Neural progenitor cell (in vitro differentiated cells): ENCODE data around the gene CCSER2.

Source experiments
- CTCF ChIP-seq: fragments of 200-600 bp; sonication (generic); IDR thresholded peaks from 2 replicates; pipeline ENCODE4 v1.5.1; 2017; ENCODE audit warnings: antibody characterized with exemption, mild to moderate bottlenecking
- EZH2 ChIP-seq: fragments of 200-600 bp; sonication (generic); IDR thresholded peaks from 2 replicates; pipeline ENCODE4 v1.6.1; 2017; ENCODE audit warnings: antibody characterized with exemption, mild to moderate bottlenecking, moderate library complexity

GRCh38 chr10:84548869-84549268 is 220.5 kb downstream of the CCSER2 start:
- no peak for TF ChIP-seq EZH2
- peak; percentile 52 for TF ChIP-seq CTCF
